A673 (cell line): ENCODE measurements around the gene AP3S2. TPM values are rescaled to one million over a fixed set of nuclear protein-coding genes. Genes with fewer than 3 reads are reported as not detected.

ENCODE experiments used
- BruUV-seq: library from RNA; stranded (reverse); fragments of 400-500 nt; replicated peaks from 2 replicates; lab custom pipeline; 2021; lab: Mats Ljungman, UMichigan
- CTCF ChIA-PET: fragments of 300-600 bp; sonication (Branson Sonifier 250); formaldehyde crosslinking; loops from one replicate; lab custom pipeline; 2022; ENCODE audit warnings: antibody characterized with exemption; lab: Charles Lee
- POLR2A ChIA-PET: fragments of 300-600 bp; sonication (Branson Sonifier 250); formaldehyde crosslinking; loops from one replicate; lab custom pipeline; 2022; ENCODE audit warnings: antibody characterized with exemption; ENCODE audit not compliant: low non-redundant PET; lab: Charles Lee
- DNase-seq: peaks from one replicate; pipeline ENCODE4 v3.0.0-alpha.2; 2015; ENCODE audit warnings: low spot score
- H3K27ac ChIP-seq: fragments of 200-600 bp; sonication (generic); 2 replicates; pipeline ENCODE4 v1.5.1; 2016; ENCODE audit warnings: mixed run types, low read depth, mild to moderate bottlenecking, mixed read lengths, antibody characterized with exemption, low read length; ENCODE audit not compliant: poor library complexity, severe bottlenecking
- H3K27me3 ChIP-seq: fragments of 200-600 bp; sonication (generic); replicated peaks from 2 replicates; pipeline ENCODE4 v1.6.1; 2017; ENCODE audit warnings: mixed run types, low read depth, mild to moderate bottlenecking, mixed read lengths, antibody characterized with exemption, low read length; ENCODE audit not compliant: insufficient read depth, poor library complexity
- H3K36me3 ChIP-seq: fragments of 200-600 bp; sonication (generic); 2 replicates; pipeline ENCODE4 v1.6.1; 2016; ENCODE audit warnings: mixed run types, mild to moderate bottlenecking, mixed read lengths, antibody characterized with exemption, low read length; ENCODE audit not compliant: insufficient read depth, poor library complexity, severe bottlenecking
- H3K4me1 ChIP-seq: fragments of 200-600 bp; sonication (generic); 2 replicates; pipeline ENCODE4 v1.6.1; 2017; ENCODE audit warnings: mixed run types, mild to moderate bottlenecking, mixed read lengths, antibody characterized with exemption, low read length; ENCODE audit not compliant: insufficient read depth, poor library complexity, severe bottlenecking
- H3K4me3 ChIP-seq: fragments of 200-600 bp; sonication (generic); 2 replicates; pipeline ENCODE4 v1.5.1; 2016; ENCODE audit warnings: low read depth, mixed run types, mild to moderate bottlenecking, mixed read lengths, low read length; ENCODE audit not compliant: poor library complexity, severe bottlenecking
- H3K9me3 ChIP-seq: fragments of 200-600 bp; sonication (generic); 2 replicates; pipeline ENCODE4 v1.6.1; 2016; ENCODE audit warnings: mixed run types, low read depth, mild to moderate bottlenecking, mixed read lengths, antibody characterized with exemption, low read length; ENCODE audit not compliant: poor library complexity, severe bottlenecking
- EZH2 ChIP-seq: fragments of 200-600 bp; sonication (generic); IDR thresholded peaks from 2 replicates; pipeline ENCODE4 v1.6.1; 2017; ENCODE audit warnings: borderline replicate concordance, low read depth, mild to moderate bottlenecking, mixed read lengths, antibody characterized with exemption, low read length; ENCODE audit not compliant: poor library complexity, severe bottlenecking
- intact Hi-C: fragments of 100-400 bp; cut with micrococcal nuclease; formaldehyde crosslinking; loops from one replicate; pipeline ENCODE4 v1.10.0; 2022; ENCODE audit not compliant: unreplicated experiment
- total RNA-seq: library from RNA; stranded (reverse); gene quantifications from 2 replicates; pipeline ENCODE4 v1.2.3, GENCODE V29; 2021
- TF ChIP-seq, protein P1 (sequence below): fragments of 300-800, 200-600 bp; sonication (generic); conservative IDR thresholded peaks from 2 replicates; pipeline ENCODE4 v1.5.1; 2017; ENCODE audit warnings: low read depth, mild to moderate bottlenecking, antibody characterized with exemption, low read length, moderate library complexity, mixed read lengths

Gene AP3S2
- total RNA-seq, 1 experiment from 2014 or later, result 32.0 TPM

DNA sequence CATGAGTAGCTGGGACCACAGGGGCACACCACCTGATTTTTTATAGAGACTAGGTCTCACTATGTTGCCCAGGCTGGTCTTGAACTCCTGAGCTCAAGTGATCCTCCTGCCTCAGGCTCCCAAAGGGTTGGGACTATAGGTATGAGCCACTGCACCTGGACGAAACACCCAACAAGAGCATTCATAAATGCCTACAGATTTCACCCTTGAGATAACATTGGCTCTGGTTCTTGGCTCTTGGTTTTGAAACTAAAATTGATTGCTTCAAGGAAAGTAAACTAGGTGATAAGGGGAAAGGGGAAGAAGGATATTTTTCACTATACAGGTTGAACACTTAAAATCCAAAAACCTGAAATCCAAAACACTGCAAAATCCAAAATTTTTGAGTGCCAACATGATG is 10.3 kb downstream of the AP3S2 start:
- POLR2A ChIA-PET, result no interaction called here
- TF ChIP-seq EZH2, result no peak
- TF ChIP-seq, protein P1, sequence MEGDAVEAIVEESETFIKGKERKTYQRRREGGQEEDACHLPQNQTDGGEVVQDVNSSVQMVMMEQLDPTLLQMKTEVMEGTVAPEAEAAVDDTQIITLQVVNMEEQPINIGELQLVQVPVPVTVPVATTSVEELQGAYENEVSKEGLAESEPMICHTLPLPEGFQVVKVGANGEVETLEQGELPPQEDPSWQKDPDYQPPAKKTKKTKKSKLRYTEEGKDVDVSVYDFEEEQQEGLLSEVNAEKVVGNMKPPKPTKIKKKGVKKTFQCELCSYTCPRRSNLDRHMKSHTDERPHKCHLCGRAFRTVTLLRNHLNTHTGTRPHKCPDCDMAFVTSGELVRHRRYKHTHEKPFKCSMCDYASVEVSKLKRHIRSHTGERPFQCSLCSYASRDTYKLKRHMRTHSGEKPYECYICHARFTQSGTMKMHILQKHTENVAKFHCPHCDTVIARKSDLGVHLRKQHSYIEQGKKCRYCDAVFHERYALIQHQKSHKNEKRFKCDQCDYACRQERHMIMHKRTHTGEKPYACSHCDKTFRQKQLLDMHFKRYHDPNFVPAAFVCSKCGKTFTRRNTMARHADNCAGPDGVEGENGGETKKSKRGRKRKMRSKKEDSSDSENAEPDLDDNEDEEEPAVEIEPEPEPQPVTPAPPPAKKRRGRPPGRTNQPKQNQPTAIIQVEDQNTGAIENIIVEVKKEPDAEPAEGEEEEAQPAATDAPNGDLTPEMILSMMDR, result no peak
- Histone ChIP-seq H3K36me3 (peaks cover 25% of the 10 kb centered on the region), H3K27ac (no peak overlapping the region), H3K4me3 (no peak overlapping the region), H3K9me3 (no peaks in the 10 kb centered on the region), H3K27me3 (no peaks in the 10 kb centered on the region), H3K4me1 (no peaks in the 10 kb centered on the region)
- CTCF ChIA-PET, result no interaction called here
- intact Hi-C loops, result no loop called here
- BruUV-seq, result no TSS peak
- no peak for DNase-seq

DNA sequence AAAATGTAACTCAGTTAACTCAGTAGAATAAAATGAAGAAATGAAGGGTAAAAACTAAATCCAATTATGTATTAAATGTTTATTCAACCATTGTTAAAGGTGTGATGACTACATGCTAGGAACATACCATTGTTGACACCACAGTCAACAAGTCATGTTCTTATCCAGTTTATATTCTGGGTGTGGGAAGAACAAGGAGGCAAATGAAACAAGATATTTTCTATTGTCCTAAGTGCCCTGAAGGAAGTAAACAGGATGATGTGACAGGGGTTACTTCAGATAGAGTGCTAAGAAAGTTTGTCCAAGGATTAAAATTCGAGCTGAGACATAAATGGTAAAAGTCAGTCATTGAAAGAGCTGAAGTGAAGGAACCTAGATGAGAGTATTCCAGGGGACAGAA is 13.1 kb downstream of the AP3S2 start:
- CTCF ChIA-PET, result no interaction called here
- DNase-seq, result no peak
- Histone ChIP-seq H3K4me1 (no peaks in the 10 kb centered on the region), H3K27ac (no peak overlapping the region), H3K4me3 (no peak overlapping the region), H3K36me3 (peaks cover 12% of the 10 kb centered on the region), H3K27me3 (no peaks in the 10 kb centered on the region), H3K9me3 (no peaks in the 10 kb centered on the region)
- POLR2A ChIA-PET, result no interaction called here
- intact Hi-C loops, result no loop called here
- no TSS peak for BruUV-seq
- no peak for TF ChIP-seq EZH2
- TF ChIP-seq, protein P1, result no peak

DNA sequence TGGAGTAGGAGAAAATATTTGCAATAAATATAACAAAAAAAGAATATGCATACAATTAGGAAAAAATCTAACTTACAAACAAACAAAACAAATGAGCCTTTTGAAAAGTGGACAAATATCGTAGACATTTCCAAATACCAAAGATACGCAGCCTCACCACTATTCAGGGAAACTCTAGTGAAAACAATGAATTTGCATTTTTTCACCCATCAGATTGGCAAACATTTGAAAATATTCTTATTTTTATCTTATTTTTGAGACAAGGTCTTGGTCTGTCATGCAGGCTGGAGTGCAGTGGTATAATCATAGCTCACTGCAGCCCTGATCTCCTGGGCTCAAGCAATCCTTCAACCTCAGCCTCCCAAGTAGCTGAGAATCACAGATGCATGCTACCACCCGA is 15.5 kb downstream of the AP3S2 start:
- peaks cover 4% of the 10 kb centered on the region for H3K36me3 ChIP-seq
- TF ChIP-seq, protein P1, result no peak
- TF ChIP-seq EZH2, result no peak
- ChIA-PET CTCF (interaction anchor here (0.7 kb wide), 1 partner anchor 205 kb away, joined by 3 read pairs; no protein-coding TSS in a partner anchor), POLR2A (no interaction called here)
- no peaks in the 10 kb centered on the region for H3K9me3 ChIP-seq
- no peak overlapping the region for H3K27ac ChIP-seq
- no peak overlapping the region for H3K4me3 ChIP-seq
- no TSS peak for BruUV-seq
- H3K4me1 ChIP-seq, result no peaks in the 10 kb centered on the region
- DNase-seq, result no peak
- intact Hi-C loops, result loop anchor here (5.0 kb wide), 1 partner anchor 136 kb away; no protein-coding TSS in a partner anchor
- H3K27me3 ChIP-seq, result no peaks in the 10 kb centered on the region
